Fibroblast of mammary gland (primary cell): ENCODE results near the gene AGBL4.

ENCODE experiments used
- DNase-seq: peaks from one replicate; pipeline ENCODE4 v3.0.0-alpha.2; 2010; ENCODE audit warnings: low read depth
- H3K4me3 ChIP-seq: 2 replicates; pipeline ENCODE4 v1.5.1; 2011; ENCODE audit warnings: low read depth, mild to moderate bottlenecking, low read length, moderate library complexity; ENCODE audit not compliant: control insufficient read depth
- TF ChIP-seq, protein P1 (sequence below): conservative IDR thresholded peaks from 2 replicates; pipeline ENCODE4 v1.5.1; 2011; ENCODE audit warnings: low read depth, low read length, inconsistent platforms; ENCODE audit not compliant: control insufficient read depth, insufficient read depth

AGBL4 gene

DNA sequence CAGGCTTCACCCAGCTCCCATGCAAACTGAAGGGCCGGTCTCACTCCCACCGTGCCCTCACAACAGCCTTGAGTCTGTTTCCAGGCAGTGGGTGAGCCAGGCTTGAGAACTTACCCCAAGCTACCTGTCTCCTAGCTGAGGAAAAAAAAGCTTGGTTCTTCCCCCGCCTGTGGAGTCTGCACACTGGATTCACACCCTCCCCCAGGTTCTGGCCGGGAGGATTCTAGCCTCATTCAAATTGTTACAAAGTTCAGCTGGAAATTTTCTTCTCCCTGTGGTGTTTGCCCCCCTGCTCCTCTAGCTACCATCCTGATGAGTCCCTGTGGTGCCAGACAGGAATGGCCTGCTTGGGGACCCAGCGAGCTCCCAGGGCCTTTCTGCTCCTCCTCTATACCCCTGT is 471.7 kb downstream of the AGBL4 start:
- no peak overlapping the region for H3K4me3 ChIP-seq
- TF ChIP-seq, protein P1, sequence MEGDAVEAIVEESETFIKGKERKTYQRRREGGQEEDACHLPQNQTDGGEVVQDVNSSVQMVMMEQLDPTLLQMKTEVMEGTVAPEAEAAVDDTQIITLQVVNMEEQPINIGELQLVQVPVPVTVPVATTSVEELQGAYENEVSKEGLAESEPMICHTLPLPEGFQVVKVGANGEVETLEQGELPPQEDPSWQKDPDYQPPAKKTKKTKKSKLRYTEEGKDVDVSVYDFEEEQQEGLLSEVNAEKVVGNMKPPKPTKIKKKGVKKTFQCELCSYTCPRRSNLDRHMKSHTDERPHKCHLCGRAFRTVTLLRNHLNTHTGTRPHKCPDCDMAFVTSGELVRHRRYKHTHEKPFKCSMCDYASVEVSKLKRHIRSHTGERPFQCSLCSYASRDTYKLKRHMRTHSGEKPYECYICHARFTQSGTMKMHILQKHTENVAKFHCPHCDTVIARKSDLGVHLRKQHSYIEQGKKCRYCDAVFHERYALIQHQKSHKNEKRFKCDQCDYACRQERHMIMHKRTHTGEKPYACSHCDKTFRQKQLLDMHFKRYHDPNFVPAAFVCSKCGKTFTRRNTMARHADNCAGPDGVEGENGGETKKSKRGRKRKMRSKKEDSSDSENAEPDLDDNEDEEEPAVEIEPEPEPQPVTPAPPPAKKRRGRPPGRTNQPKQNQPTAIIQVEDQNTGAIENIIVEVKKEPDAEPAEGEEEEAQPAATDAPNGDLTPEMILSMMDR, result no peak
- DNase-seq, result no peak

- TF ChIP-seq, protein P1, result no peak
- DNase-seq, result no peak
- H3K4me3 ChIP-seq, result no peak overlapping the region
Observed at GRCh38 chr1:49544615-49545014, 479.1 kb downstream of the AGBL4 start.

DNA sequence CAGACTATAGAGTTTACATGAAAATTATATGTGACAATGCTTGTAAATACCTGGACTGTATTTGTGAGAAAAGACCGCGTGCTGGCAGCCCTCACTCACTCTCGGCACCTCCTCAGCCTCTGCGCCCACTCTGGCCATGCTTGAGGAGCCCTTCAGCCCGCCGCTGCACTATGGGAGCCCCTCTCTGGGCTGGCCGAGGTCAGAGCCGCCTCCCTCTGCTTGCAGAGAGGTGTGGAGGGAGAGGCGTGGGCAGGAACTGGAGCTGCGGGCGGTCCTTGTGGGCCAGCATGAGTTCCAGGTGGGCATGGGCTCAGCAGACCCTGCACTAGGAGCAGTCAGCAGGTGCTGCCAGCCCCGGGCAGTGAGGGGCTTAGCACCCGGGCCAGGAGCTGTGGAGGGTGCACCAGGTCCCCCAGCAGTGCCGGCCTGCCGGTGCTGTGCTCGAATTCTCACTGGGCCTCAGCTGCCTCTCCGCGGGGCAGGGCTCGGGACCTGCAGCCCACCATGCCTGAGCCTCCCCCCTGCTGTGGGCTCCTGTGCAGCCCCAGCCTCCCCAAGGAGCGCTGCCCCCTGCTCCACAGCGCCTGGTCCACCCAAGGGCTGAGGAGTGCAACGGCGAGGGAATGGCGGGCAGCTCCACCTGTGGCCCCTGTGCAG is 482.5 kb downstream of the AGBL4 start:
- no peak for DNase-seq
- H3K4me3 ChIP-seq, result no peak overlapping the region
- TF ChIP-seq, protein P1, result no peak

- TF ChIP-seq, protein P1, result no peak
- no peak for DNase-seq
- no peak overlapping the region for H3K4me3 ChIP-seq
Observed at GRCh38 chr1:49527606-49528305, 496.0 kb downstream of the AGBL4 start.

GRCh38 chr1:49526672-49527071 is 497.1 kb downstream of the AGBL4 start:
- no peak for DNase-seq
- TF ChIP-seq, protein P1, result no peak
- H3K4me3 ChIP-seq, result no peak overlapping the region

GRCh38 chr1:49523764-49524163 is 500.0 kb downstream of the AGBL4 start:
- no peak overlapping the region for H3K4me3 ChIP-seq
- TF ChIP-seq, protein P1, result no peak
- DNase-seq, result no peak
